Suprapubic skin (tissue), 4 donors: Measurements from ENCODE around the gene SERPINA1. TPM values are rescaled to one million over a fixed set of nuclear protein-coding genes. Genes with fewer than 3 reads are reported as not detected.

Source experiments
- DNase-seq, 2 donors: peaks; one replicate each; pipeline ENCODE4 v3.0.0-alpha.2; 2019; ENCODE audit warnings: low spot score in 2 of 2
- H3K27ac ChIP-seq: fragments of 200-600 bp; sonication (generic); one replicate; pipeline ENCODE4 v1.5.1; 2019
- H3K27me3 ChIP-seq: fragments of 200-600 bp; sonication (generic); one replicate; pipeline ENCODE4 v1.5.1; 2019
- H3K36me3 ChIP-seq: fragments of 200-600 bp; sonication (generic); one replicate; pipeline ENCODE4 v1.5.1; 2019
- H3K4me1 ChIP-seq: fragments of 200-600 bp; sonication (generic); one replicate; pipeline ENCODE4 v1.5.1; 2019
- H3K4me3 ChIP-seq: fragments of 200-600 bp; sonication (generic); one replicate; pipeline ENCODE4 v1.5.1; 2019; ENCODE audit warnings: mild to moderate bottlenecking
- H3K9me3 ChIP-seq: fragments of 200-600 bp; sonication (generic); one replicate; pipeline ENCODE4 v1.5.1; 2019
- EP300 ChIP-seq: sonication (generic); formaldehyde crosslinking; IDR thresholded peaks from one replicate; pipeline ENCODE4 v1.6.1; 2017; ENCODE audit warnings: antibody characterized with exemption
- POLR2A ChIP-seq, 2 donors: fragments of 450-650 bp; IDR thresholded peaks; one replicate each; pipeline ENCODE4 v1.6.1; 2017; ENCODE audit warnings: antibody characterized with exemption in 2 of 2, mild to moderate bottlenecking in 2 of 2, moderate library complexity in 2 of 2
- POLR2AphosphoS5 ChIP-seq, 3 donors: sonication (generic); formaldehyde crosslinking; IDR thresholded peaks; one replicate each; pipeline ENCODE4 v1.6.1; 2017; ENCODE audit warnings: antibody characterized with exemption in 3 of 3
- WGBS: methylation state at CpG from one replicate; pipeline ENCODE4 v1.1.5; 2018; 5-methylcytosine and 5-hydroxymethylcytosine counted together
- total RNA-seq, 4 donors: library from RNA; depleted of rRNA; stranded (reverse); fragments of >200 nt; gene quantifications; one replicate each; pipeline ENCODE4 v1.1.0, GENCODE V29; 2016
- TF ChIP-seq, protein P1 (sequence below), 2 donors: fragments of 200-600 bp in 1 of 2; fragments of 450-650 bp in 1 of 2; sonication (generic) in 1 of 2; IDR thresholded peaks; one replicate each; pipeline ENCODE4 v1.5.1; 2016 to 2019; ENCODE audit warnings: antibody characterized with exemption in 2 of 2, mild to moderate bottlenecking in 1 of 2, moderate library complexity in 1 of 2

The SERPINA1 gene
- total RNA-seq, 4 donors from 2014 or later: 4.7 to 62.4 (median 7.5) TPM

DNA sequence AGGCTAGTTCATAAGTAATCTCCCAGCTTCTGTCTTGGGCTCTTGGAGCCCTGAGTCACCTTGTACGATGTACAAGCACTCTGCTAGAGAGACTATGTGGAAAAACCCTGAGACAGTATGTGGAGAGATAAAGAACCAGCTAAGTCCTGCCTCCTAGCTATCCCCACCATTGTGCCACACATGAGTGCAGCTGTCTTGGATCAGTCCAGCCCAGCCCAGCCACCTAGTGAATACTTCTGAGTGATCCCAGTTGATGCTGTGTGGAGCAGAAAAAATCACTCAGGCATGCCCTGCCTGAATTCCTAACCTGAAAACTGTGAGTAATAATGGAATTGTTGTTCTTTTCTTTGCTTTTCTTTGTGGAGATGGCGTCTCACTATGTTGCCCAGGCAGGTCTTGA, 60.2 kb downstream of the SERPINA1 start:
- 85% methylated on average over 2 of the region's 2 CpGs for WGBS
- DNase-seq: no peak
- TF ChIP-seq POLR2AphosphoS5 (IDR thresholded peaks at IDR 0.05) (no peak), EP300 (no peak), POLR2A (IDR thresholded peaks at IDR 0.05) (no peak)
- TF ChIP-seq, protein P1, sequence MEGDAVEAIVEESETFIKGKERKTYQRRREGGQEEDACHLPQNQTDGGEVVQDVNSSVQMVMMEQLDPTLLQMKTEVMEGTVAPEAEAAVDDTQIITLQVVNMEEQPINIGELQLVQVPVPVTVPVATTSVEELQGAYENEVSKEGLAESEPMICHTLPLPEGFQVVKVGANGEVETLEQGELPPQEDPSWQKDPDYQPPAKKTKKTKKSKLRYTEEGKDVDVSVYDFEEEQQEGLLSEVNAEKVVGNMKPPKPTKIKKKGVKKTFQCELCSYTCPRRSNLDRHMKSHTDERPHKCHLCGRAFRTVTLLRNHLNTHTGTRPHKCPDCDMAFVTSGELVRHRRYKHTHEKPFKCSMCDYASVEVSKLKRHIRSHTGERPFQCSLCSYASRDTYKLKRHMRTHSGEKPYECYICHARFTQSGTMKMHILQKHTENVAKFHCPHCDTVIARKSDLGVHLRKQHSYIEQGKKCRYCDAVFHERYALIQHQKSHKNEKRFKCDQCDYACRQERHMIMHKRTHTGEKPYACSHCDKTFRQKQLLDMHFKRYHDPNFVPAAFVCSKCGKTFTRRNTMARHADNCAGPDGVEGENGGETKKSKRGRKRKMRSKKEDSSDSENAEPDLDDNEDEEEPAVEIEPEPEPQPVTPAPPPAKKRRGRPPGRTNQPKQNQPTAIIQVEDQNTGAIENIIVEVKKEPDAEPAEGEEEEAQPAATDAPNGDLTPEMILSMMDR (IDR thresholded peaks at IDR 0.05): no peak

More for the DNA sequence above, 60.2 kb downstream of the SERPINA1 start:
- Histone ChIP-seq H3K4me3 (no peak overlapping the region), H3K36me3 (no peaks in the 10 kb centered on the region), H3K4me1 (peaks cover 1% of the 10 kb centered on the region), H3K27me3 (no peaks in the 10 kb centered on the region), H3K9me3 (no peaks in the 10 kb centered on the region), H3K27ac (no peak overlapping the region)

Other genes with a start within 250 kb of the SERPINA1 start
- 1 to 10 TPM in 3 of 4 donors, under 1 TPM in 1; 0.24 to 4.4 (median 1.3) TPM for gene PPP4R4, start 214.3 kb downstream of the SERPINA1 start, total RNA-seq
- gene SERPINA10, start 95.3 kb downstream of the SERPINA1 start, total RNA-seq: under 1 TPM in 1 of 4 donors, not detected in 3; 0.24 TPM
- gene SERPINA6, start 65.3 kb downstream of the SERPINA1 start, total RNA-seq: under 1 TPM in 1 of 4 donors, not detected in 3; 0.97 TPM
- not detected for gene SERPINA2, start 21.9 kb downstream of the SERPINA1 start, total RNA-seq
- gene SERPINA11, start 64.2 kb upstream of the SERPINA1 start, total RNA-seq: not detected
- 10 to 100 TPM in 2 of 4 donors, 1 to 10 TPM in 2; 1.8 to 11.0 (median 6.2) TPM for gene SERPINA9, start 87.6 kb upstream of the SERPINA1 start, total RNA-seq
- 100 to 1,000 TPM in 3 of 4 donors, 10 to 100 TPM in 1; 91.3 to 486 (median 265) TPM for gene SERPINA12, start 120.9 kb upstream of the SERPINA1 start, total RNA-seq
- not detected for gene SERPINA4, start 172.8 kb upstream of the SERPINA1 start, total RNA-seq
- gene SERPINA5, start 192.8 kb upstream of the SERPINA1 start, total RNA-seq: 1 to 10 TPM in 2 of 4 donors, under 1 TPM in 1, not detected in 1; 0.76 to 4.5 (median 1.9) TPM
- 10 to 100 TPM; 31.0 to 91.4 (median 73.2) TPM for gene SERPINA3, start 223.8 kb upstream of the SERPINA1 start, total RNA-seq